HepG2 (cell line): Measurements from ENCODE around the gene TMC2. TPM values are rescaled to one million over a fixed set of nuclear protein-coding genes. Genes with fewer than 3 reads are reported as not detected.
A peak's percentile ranks its signal among the peaks of the same experiment; 100 is the strongest.

Source experiments
- GATA4 ChIP-seq: sonication (generic); IDR thresholded peaks from 2 replicates; pipeline ENCODE4 v1.6.1; 2016; ENCODE audit warnings: antibody characterized with exemption, low read depth, borderline replicate concordance
- KAT8 ChIP-seq: IDR thresholded peaks from 2 replicates; pipeline ENCODE4 v1.6.1; 2016; ENCODE audit warnings: missing genetic modification reagents, missing compliant biosample characterization
- NR3C1 ChIP-seq: sonication (generic); formaldehyde crosslinking; IDR thresholded peaks from 2 replicates; pipeline ENCODE4 v1.4.0; 2020; ENCODE audit warnings: missing genetic modification reagents
- NRL ChIP-seq: sonication (generic); formaldehyde crosslinking; IDR thresholded peaks from 2 replicates; pipeline ENCODE4 v1.5.0; 2020; ENCODE audit warnings: missing genetic modification reagents, mild to moderate bottlenecking, moderate library complexity, borderline replicate concordance
- TCF7 ChIP-seq: sonication (generic); IDR thresholded peaks from 2 replicates; pipeline ENCODE4 v1.6.1; 2016; ENCODE audit warnings: antibody characterized with exemption, low read depth
- ZNF652 ChIP-seq: IDR thresholded peaks from 2 replicates; pipeline ENCODE4 v1.6.1; 2016; ENCODE audit warnings: low read depth, borderline replicate concordance
- ZNF766 ChIP-seq: sonication (generic); formaldehyde crosslinking; IDR thresholded peaks from 2 replicates; pipeline ENCODE4 v1.5.0; 2020; ENCODE audit warnings: missing genetic modification reagents, borderline replicate concordance
- polyA plus RNA-seq, 8 experiments: library from polyadenylated mRNA; depleted of rRNA in 3 of 8; stranded (reverse) in 7 of 8; unstranded in 1 of 8; fragments of >200 nt; fragmentation: Illumina TruSeq in 4 of 8; extraction: Trizol in 4 of 8; gene quantifications; 2 replicates each; pipeline versions ENCODE4 v1.2.1 to v1.2.3, GENCODE V29; 2011 to 2016; ENCODE audit warnings: low read depth in 4 of 8, missing spikeins in 1 of 8, mixed read lengths in 1 of 8; ENCODE audit not compliant: insufficient read depth in 1 of 8
- total RNA-seq, 5 experiments: library from RNA; depleted of rRNA; stranded (reverse); fragments of >200 nt; fragmentation: Illumina TruSeq; extraction: Trizol; gene quantifications; 2 replicates each; pipeline ENCODE4 v1.2.3, GENCODE V29; 2016; ENCODE audit warnings: low read depth in 1 of 5
- TF ChIP-seq, protein P1 (sequence below): sonication (generic); formaldehyde crosslinking; IDR thresholded peaks from 2 replicates; pipeline ENCODE4 v1.5.0; 2020; ENCODE audit warnings: mild to moderate bottlenecking, missing genetic modification reagents
- TF ChIP-seq, protein P2 (sequence below), 2 experiments: sonication (generic) in 1 of 2; formaldehyde crosslinking in 1 of 2; IDR thresholded peaks; 2 replicates each; pipeline versions ENCODE4 v1.4.0 to v1.6.1; 2016 to 2020; ENCODE audit warnings: borderline replicate concordance in 1 of 2, low read depth in 1 of 2, mild to moderate bottlenecking in 1 of 2, missing genetic modification reagents in 1 of 2
- TF ChIP-seq, protein P3 (sequence below): sonication (generic); formaldehyde crosslinking; IDR thresholded peaks from 2 replicates; pipeline ENCODE4 v1.4.0; 2020; ENCODE audit warnings: missing genetic modification reagents

TMC2 gene
- total and polyA plus RNA-seq, 2 of the 13 experiments (the other 11 are each of a cell fraction or from before 2014, with no cell fraction given), result not detected

DNA sequence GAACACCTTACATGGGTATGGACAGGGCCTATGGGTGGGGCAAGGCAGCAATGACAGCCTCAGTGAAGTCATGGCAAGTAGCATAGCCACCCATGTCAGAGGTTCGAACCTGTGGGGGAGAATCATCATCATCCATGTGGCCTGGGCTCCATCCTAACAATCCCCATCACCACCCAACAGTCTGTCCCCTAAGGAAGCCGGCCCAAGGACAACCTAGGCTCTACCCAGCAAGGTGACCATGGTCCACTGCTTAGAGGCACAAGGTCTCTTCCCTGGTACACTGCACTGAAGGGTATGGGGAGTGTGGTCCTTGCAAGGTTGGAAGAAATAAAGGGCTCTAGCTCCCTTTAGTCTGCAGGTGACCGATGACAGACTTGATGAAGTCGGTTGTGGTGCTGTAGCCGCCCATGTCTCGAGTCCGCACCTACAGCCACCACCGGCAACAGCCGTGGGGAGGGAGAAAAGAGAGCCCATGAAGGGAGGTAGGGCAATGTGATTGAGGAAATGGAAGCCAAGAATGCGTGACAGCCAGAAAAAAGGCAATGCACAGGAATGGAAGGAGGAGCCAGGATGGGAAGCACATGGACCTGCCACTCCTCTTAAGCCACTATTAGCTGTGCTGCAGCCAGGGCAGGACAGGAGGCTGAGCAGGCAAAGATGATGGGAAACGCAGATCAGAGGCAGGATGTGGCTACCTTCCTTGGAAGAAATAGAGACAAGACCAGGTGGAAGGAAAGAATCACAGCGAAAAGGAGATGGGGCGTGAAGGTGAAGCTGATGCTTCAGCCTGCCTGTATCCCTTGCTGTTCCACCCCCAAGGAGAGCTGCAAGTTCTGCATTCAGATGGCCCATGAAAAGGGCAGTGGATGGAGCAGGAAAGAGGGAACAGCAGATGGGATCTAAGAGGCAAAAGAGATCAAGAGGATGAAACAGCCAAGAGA, 122.3 kb downstream of the TMC2 start (continued):
- TF ChIP-seq NRL (CRISPR knock-in tag) (peak; percentile 61; the same call in 1 of the 2 replicates), ZNF766 (CRISPR knock-in tag) (no peak), TCF7 (no peak), ZNF652 (CRISPR knock-in tag) (no peak), KAT8 (CRISPR knock-in tag) (no peak), GATA4 (no peak), NR3C1 (CRISPR knock-in tag) (no peak)
- TF ChIP-seq, protein P1, sequence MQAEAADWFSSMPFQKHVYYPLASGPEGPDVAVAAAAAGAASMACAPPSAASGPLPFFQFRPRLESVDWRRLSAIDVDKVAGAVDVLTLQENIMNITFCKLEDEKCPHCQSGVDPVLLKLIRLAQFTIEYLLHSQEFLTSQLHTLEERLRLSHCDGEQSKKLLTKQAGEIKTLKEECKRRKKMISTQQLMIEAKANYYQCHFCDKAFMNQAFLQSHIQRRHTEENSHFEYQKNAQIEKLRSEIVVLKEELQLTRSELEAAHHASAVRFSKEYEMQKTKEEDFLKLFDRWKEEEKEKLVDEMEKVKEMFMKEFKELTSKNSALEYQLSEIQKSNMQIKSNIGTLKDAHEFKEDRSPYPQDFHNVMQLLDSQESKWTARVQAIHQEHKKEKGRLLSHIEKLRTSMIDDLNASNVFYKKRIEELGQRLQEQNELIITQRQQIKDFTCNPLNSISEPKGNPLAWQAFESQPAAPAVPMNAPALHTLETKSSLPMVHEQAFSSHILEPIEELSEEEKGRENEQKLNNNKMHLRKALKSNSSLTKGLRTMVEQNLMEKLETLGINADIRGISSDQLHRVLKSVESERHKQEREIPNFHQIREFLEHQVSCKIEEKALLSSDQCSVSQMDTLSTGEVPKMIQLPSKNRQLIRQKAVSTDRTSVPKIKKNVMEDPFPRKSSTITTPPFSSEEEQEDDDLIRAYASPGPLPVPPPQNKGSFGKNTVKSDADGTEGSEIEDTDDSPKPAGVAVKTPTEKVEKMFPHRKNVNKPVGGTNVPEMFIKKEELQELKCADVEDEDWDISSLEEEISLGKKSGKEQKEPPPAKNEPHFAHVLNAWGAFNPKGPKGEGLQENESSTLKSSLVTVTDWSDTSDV, result 0 out of 2 replicates have a peak, but pooled peaks have one; percentile 62
- TF ChIP-seq, protein P2, sequence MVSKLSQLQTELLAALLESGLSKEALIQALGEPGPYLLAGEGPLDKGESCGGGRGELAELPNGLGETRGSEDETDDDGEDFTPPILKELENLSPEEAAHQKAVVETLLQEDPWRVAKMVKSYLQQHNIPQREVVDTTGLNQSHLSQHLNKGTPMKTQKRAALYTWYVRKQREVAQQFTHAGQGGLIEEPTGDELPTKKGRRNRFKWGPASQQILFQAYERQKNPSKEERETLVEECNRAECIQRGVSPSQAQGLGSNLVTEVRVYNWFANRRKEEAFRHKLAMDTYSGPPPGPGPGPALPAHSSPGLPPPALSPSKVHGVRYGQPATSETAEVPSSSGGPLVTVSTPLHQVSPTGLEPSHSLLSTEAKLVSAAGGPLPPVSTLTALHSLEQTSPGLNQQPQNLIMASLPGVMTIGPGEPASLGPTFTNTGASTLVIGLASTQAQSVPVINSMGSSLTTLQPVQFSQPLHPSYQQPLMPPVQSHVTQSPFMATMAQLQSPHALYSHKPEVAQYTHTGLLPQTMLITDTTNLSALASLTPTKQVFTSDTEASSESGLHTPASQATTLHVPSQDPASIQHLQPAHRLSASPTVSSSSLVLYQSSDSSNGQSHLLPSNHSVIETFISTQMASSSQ (IDR thresholded peaks at IDR 0.05; ENCODE audit: low read depth), result no peak
- TF ChIP-seq, protein P2 (CRISPR knock-in tag; IDR thresholded peaks at IDR 0.05; ENCODE audit: borderline replicate concordance), result 0 out of 2 replicates have a peak, but pooled peaks have one; percentile 49
- TF ChIP-seq, protein P3, sequence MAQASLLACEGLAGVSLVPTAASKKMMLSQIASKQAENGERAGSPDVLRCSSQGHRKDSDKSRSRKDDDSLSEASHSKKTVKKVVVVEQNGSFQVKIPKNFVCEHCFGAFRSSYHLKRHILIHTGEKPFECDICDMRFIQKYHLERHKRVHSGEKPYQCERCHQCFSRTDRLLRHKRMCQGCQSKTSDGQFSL (CRISPR knock-in tag), result peak; percentile 71; the same call in 1 of the 2 replicates
